Fibroblast of upper back skin (primary cell): ENCODE data around the gene NDUFA6.
"Not testable (repeated sequence)": the region's sequence is repeated elsewhere in the genome, so short reads cannot be mapped to it uniquely, and the experiment has no call there.

ENCODE experiments used
- DNase-seq: peaks from one replicate; pipeline ENCODE4 v3.0.0-alpha.2; 2013

NDUFA6 gene

DNA sequence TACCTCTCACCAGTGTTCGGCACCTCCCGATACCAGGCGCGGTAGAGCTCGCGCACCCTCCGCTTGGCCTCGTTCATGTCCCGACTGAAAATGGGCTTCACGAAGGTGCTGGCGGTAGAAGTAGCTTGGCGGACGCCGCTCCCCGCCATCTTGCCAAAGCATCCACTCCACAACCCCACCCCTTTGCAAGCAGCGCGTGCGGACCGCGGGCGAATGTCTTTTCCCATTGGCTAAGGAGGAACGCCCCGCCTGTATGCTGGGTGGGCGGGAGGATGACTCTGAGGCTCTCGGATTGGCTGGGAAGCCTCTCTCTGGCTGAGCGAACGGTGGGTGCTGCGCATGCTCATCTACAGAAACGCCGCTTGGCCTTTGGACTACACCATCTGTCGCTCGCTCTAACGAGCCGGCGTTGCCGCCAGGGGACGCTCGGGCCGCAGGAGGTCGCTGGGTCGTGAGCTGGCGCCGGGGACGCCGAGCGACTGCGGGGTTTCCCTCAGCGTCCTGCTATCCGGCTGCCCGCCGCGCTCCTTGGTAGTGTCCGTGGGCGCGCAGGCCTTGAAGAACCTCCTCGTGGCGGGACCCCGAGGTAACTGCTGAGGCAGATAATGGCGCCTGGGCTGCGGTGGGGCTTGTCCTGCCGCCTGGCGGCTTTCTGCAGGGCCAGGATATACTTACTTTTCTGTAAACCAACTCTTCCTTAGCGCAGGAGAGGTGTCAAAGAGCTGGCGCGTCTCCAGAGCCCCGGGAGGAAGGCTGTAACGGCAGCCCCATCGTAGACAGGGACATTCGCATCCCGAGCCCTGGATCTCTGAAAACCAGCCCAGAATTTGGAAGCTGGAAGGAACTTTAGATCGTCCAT lies at the start of gene NDUFA6:
Gene NDUFA6 (minus strand): TSS at position 177 of the 859 bp plus-strand sequence. CDS start 28 bp downstream, at position 149.
- peak; percentile 99 for DNase-seq

DNA sequence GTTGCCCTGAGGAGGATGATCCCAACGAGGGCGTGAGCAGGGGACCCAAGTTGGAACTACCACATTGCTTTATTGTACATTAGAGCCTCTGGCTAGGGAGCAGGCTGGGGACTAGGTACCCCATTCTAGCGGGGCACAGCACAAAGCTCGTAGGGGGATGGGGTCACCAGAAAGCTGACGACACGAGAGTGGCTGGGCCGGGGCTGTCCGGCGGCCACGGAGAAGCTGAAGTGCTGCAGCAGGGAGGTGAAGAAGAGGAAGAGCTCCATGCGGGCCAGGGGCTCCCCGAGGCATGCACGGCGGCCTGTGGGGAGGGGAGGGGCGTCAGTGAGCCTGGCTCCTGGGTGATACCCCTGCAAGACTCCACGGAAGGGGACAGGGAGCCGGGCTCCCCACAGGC lies 49.6 kb upstream of the NDUFA6 start:
- not testable (repeated sequence) for DNase-seq

- DNase-seq = not testable (repeated sequence)
Observed at GRCh38 chr22:42139508-42139907, 48.9 kb upstream of the NDUFA6 start.

DNA sequence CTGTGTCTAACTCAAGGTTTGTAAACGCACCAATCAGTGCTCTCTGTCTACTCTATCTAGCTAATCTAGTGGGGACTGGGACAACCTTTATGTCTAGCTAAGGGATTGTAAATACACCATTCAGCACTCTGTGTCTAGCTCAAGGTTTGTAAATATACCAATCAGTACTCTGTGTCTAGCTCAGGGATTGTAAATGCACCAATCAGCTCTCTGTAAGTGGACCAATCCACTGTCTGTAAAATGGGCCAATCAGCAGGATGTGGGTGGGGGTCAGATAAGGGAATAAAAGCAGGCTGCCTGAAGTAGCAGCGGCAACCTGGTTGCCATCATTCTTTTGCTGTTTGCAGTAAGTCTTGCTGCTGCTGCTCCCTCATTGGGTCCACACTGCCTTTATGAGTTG lies 48.4 kb upstream of the NDUFA6 start:
- DNase-seq = no peak

DNA sequence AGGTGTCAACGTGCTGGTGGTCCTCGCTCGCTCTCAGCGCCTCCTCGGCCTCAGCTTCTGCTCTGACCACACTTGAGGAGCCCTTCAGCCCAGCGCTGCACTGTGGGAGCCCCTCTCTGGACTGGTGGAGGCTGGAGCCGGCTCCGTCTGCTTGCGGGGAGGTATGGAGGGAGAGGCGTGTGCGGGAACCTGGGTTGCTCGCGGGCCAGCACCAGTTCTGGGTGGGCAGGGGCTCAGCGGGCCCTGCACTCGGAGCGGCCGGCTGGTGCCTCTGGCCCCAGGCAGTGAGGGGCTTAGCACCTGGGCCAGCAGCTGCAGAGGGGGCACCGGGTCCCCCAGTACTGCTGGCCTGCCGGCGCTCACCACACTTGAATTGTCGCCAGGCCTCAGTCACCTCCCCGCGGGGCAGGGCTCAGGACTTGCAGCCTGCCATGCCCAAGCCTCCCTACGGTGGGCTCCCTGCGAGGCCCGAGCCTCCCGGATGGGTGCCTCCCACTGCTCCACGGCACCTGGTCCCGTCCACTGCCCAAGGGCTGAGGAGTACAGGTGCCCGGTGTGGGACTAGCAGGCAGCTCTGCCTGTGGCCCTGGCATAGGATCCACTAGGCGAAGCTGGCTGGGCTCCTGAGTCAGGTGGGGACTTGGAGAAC lies 47.7 kb upstream of the NDUFA6 start:
- no peak for DNase-seq

GRCh38 chr22:42135688-42136087 lies 45.1 kb upstream of the NDUFA6 start:
- not testable (repeated sequence) for DNase-seq

DNA sequence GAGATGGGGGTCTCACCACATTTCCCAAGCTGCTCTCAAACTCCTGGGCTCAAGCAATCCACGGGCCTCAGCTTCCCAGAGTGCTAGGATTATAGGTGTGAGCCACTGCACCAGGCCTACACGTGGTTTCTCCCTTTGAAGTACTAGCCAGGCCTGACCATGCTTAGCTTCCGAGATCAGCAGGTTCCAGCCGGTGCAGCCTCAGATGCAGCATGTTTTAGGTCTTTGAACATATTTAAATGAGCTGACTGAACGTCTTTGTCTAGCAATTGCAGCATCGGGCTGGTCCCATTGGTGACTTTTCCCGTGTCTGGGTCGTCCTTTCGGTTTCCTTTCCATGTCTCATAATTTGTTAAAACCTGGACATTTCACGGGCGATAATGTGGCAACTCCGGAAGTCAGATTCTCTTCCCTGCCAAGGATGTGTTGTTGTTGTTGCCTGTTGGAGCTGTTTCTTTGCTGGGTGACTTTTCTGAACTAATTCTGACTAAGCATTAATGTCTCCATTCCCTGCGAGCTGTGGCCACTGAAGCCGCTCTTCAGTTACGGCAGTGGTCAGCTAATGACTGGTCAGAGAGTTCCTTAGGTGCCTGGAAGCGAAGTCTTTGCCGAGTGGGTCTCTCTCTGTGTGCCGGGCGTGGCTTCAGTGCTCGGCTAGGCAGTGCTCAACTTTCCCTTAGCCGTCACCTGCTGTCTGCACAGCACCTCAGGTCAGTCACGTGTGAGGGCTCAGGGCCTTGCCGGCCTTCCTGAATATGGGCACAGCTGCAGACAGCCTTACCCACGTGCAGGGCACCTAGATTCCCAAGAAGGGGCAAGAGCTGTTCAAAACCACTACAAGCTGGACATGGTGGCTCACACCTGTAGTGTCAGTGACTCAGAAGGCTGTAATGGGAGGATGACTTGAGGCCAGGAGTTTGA lies 43.8 kb upstream of the NDUFA6 start:
- DNase-seq = no peak

- no peak for DNase-seq
Observed at GRCh38 chr22:42132457-42132856, 41.9 kb upstream of the NDUFA6 start.

GRCh38 chr22:42131562-42131961 lies 41.0 kb upstream of the NDUFA6 start:
- DNase-seq = no peak

DNA sequence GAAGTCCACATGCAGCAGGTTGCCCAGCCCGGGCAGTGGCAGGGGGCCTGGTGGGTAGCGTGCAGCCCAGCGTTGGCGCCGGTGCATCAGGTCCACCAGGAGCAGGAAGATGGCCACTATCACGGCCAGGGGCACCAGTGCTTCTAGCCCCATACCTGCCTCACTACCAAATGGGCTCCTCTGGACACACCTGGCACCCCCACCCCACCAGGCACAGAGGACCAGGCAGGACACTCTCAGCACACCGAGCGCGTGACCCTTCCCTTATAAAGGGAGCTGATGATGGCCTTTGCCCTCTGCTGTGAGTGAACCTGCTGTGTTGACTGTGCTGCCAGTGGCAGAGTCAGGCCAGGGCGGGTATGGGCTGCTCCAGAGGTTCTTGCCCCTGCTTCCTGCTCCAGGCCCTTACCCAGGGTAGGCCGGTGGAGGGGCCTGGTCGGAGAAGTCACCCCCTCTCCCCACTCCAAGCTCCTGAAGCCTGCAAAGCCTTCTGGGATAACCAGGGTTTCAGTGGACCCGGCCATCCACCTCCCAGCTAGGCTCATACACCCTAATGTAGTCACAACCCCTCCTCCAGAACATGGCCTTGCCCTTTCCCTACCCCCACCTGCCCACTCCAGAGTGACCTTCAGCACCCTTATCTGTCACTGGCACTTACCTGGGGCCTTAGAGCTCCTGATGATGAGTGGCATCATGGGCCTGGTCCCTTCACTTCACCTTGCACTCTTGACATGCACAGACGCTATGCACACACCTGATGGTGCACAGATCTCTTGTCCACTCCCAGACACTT lies 40.3 kb upstream of the NDUFA6 start, which contains the start of gene CYP2D6:
Gene CYP2D6 (minus strand): TSS at position 172 of the 793 bp plus-strand sequence. CDS start 19 bp downstream, at position 153.
- not testable (repeated sequence) for DNase-seq

DNA sequence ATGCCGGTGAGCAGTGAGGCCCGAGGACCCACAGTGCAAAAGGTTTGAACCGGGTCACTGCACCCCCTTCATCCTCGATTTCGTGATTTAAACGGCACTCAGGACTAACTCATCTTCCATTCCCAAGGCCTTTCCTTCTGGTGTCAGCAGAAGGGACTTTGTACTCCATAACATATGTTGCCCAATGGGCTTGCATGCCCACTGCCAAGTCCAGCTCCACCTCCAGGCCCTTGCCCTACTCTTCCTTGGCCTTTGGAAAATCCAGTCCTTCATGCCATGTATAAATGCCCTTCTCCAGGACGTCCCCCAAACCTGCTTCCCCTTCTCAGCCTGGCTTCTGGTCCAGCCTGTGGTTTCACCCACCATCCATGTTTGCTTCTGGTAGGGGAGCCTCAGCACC lies 39.6 kb upstream of the NDUFA6 start:
- DNase-seq = not testable (repeated sequence)

GRCh38 chr22:42128776-42129694 lies 38.5 kb upstream of the NDUFA6 start:
- not testable (repeated sequence) for DNase-seq

GRCh38 chr22:42128007-42128406 lies 37.4 kb upstream of the NDUFA6 start:
- DNase-seq = not testable (repeated sequence)

GRCh38 chr22:42127606-42128005 lies 37.0 kb upstream of the NDUFA6 start:
- no peak for DNase-seq

GRCh38 chr22:42123529-42123928 lies 33.0 kb upstream of the NDUFA6 start:
- DNase-seq = not testable (repeated sequence)

DNA sequence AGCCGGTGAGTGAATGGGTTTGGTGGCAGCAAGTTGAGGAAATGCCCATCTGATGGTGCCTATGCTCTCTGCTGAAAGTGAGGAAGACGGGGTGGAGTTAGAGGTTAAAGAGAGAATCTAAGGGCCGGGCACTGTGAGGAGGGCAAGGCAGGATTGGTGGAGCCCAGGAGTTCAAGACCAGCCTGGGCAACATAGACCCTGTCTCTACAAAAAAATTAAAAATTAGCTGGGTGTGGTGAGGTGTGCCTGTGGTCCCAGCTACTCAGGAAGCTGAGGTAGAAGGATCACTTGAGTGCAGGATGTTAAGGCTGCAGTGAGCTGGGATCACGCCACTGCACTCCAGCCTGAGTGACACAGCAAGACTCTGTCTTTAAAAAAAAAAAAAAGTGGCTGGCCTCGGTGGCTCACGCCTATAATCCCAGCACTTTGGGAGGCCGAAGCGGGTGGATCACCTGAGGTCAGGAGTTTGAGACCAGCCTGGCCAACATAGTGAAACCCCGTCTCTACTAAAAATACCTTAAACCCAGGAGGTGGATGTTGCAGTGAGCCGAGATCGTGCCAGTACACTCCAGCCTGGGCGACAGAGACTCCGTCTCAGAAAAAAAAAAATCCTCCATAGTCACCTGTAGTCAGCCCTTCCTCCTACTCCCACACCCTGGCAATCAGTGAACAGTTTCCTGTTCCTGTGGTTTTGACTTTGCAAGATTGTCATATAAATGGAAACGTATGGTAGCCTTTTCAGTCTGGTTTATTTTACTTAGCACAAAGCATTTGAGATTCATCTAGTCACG lies 29.9 kb upstream of the NDUFA6 start:
- not testable (repeated sequence) for DNase-seq

GRCh38 chr22:42116848-42117424 lies 26.4 kb upstream of the NDUFA6 start:
- DNase-seq = no peak

GRCh38 chr22:42115420-42115830 lies 24.9 kb upstream of the NDUFA6 start:
- DNase-seq = not testable (repeated sequence)

- DNase-seq = no peak
Observed at GRCh38 chr22:42114721-42115120, 24.1 kb upstream of the NDUFA6 start.

DNA sequence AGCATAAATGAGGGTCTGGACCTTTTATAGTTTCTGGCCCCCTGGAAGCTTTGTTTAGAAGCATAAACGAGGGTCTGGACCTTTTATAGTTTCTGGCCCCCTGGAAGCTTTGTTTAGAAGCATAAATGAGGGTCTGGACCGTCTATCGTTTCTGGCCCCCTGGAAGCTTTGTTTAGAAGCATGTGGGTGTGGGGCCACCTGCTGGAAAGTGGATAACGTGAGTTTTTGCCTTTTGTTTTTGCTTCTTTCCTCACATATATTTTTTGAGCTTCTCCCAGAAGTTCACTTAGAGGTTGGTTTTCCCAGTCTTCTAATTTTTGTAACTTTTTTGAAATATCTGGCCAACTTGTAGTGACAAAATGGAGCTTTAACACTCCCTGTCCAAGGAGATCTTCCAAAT lies 22.2 kb upstream of the NDUFA6 start:
- DNase-seq = not testable (repeated sequence)
